Testis (tissue), 3 donors: ENCODE data around the gene SLC28A3. TPM values are rescaled to one million over a fixed set of nuclear protein-coding genes. Genes with fewer than 3 reads are reported as not detected.

Experiments used
- DNase-seq: peaks from one replicate; pipeline ENCODE4 v3.0.0-alpha.2; 2019
- H3K27ac ChIP-seq, 2 donors: fragments of 200-600 bp; sonication (generic); one replicate each; pipeline ENCODE4 v1.5.1; 2019
- H3K27me3 ChIP-seq: fragments of 200-600 bp; sonication (generic); one replicate; pipeline ENCODE4 v1.5.1; 2019
- H3K36me3 ChIP-seq: fragments of 200-600 bp; sonication (generic); one replicate; pipeline ENCODE4 v1.5.1; 2017; ENCODE audit warnings: low read depth; ENCODE audit errors: missing control alignments
- H3K4me1 ChIP-seq: fragments of 200-600 bp; sonication (generic); one replicate; pipeline ENCODE4 v1.5.1; 2019
- H3K4me3 ChIP-seq, 2 donors: fragments of 200-600 bp; sonication (generic); one replicate each; pipeline ENCODE4 v1.5.1; 2017 to 2019
- H3K9me3 ChIP-seq: fragments of 200-600 bp; sonication (generic); one replicate; pipeline ENCODE4 v1.5.1; 2017
- POLR2A ChIP-seq: fragments of 450-650 bp; IDR thresholded peaks from one replicate; pipeline ENCODE4 v1.6.1; 2017; ENCODE audit warnings: antibody characterized with exemption, mild to moderate bottlenecking, moderate library complexity
- WGBS, 2 donors: methylation state at CpG; one replicate each; pipeline ENCODE4 v1.1.5; 2018; 5-methylcytosine and 5-hydroxymethylcytosine counted together
- intact Hi-C: fragments of 100-400 bp; cut with DNase I; formaldehyde crosslinking; loops from one replicate; pipeline ENCODE4 v1.15.1; 2023; ENCODE audit warnings: low total_unique reads
- polyA plus RNA-seq: library from polyadenylated mRNA; stranded (reverse); fragments of 350-450 nt; fragmentation: Illumina TruSeq; extraction: RNeasy Lipid Tissue Mini Kit (QIAGEN cat#74804); gene quantifications from one replicate; pipeline ENCODE4 v1.2.3, GENCODE V29; 2014; ENCODE audit warnings: low read depth, low replicate concordance; ENCODE audit not compliant: insufficient read depth
- total RNA-seq, 2 donors: library from RNA; depleted of rRNA; stranded (reverse); fragments of >200 nt; gene quantifications; one replicate each; pipeline ENCODE4 v1.2.3, GENCODE V29; 2016
- TF ChIP-seq, protein P1 (sequence below), 3 experiments: fragments of 450-650 bp in 2 of 3; fragments of 200-600 bp in 1 of 3; sonication (generic) in 1 of 3; IDR thresholded peaks; one replicate each; pipeline ENCODE4 v1.5.1; 2016 to 2019; ENCODE audit warnings: antibody characterized with exemption in 3 of 3, mild to moderate bottlenecking in 2 of 3, moderate library complexity in 1 of 3

SLC28A3 gene
- total and polyA plus RNA-seq, 3 donors from 2014 or later = 0.08 to 1.7 (median 0.31) TPM

DNA sequence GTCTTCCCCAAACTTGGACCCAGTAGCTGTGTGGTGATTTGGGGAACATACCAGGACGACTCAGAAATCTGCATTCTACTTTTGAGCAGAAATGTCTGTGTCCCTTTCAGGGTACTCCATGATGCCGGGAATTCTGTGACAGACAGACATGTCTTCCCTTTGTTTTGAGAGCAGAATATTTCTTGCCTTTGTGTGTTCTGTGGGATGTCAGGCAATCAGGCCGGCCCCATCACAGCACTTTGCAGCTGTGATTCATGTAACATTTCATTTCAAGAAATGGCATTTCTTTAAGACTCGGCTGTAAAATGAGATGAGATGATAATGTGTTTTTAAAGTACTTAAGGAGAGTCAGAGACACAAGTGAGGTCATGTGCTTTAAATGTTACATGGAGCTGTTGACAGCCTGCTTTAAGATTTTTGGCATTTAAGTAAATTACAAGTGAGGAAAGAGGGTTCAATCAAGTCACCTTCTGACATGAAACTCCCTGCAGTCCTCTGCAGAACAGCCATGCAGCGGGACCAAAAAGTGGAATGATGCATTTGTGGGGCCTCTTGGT is 98.7 kb downstream of the SLC28A3 start:
- no peak for DNase-seq
- 63 to 79% methylated on average over 5 of the region's 5 CpGs for WGBS, 2 donors
- Histone ChIP-seq H3K36me3 (no peaks in the 10 kb centered on the region), H3K4me3 (no peak overlapping the region), H3K27me3 (no peaks in the 10 kb centered on the region), H3K9me3 (no peaks in the 10 kb centered on the region), H3K4me1 (no peaks in the 10 kb centered on the region), H3K27ac (no peak overlapping the region)
- TF ChIP-seq, protein P1, sequence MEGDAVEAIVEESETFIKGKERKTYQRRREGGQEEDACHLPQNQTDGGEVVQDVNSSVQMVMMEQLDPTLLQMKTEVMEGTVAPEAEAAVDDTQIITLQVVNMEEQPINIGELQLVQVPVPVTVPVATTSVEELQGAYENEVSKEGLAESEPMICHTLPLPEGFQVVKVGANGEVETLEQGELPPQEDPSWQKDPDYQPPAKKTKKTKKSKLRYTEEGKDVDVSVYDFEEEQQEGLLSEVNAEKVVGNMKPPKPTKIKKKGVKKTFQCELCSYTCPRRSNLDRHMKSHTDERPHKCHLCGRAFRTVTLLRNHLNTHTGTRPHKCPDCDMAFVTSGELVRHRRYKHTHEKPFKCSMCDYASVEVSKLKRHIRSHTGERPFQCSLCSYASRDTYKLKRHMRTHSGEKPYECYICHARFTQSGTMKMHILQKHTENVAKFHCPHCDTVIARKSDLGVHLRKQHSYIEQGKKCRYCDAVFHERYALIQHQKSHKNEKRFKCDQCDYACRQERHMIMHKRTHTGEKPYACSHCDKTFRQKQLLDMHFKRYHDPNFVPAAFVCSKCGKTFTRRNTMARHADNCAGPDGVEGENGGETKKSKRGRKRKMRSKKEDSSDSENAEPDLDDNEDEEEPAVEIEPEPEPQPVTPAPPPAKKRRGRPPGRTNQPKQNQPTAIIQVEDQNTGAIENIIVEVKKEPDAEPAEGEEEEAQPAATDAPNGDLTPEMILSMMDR (IDR thresholded peaks at IDR 0.05) = no peak
- TF ChIP-seq POLR2A = no peak
- intact Hi-C loops = no loop called here

DNA sequence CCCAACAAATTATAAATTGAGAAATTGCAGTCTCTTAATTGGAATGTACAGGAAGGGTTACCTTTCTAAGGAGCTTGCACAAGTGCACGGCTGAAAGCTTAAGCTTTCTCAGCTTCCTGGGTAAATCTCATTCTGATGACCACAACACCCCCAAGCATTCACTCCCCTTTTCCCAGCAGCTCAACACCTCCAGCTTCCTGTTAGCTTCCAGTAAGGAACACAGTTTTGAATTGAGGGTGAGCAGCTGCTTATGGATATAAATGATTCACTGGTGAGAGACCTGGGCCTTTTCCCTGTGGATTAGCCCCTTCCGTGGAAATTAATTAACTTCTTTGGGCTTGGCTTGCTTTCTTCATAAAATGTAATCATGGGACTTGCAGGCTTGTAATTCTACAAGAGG is 101.2 kb downstream of the SLC28A3 start:
- 77 to 83% methylated on average over 2 of the region's 2 CpGs for WGBS, 2 donors

DNA sequence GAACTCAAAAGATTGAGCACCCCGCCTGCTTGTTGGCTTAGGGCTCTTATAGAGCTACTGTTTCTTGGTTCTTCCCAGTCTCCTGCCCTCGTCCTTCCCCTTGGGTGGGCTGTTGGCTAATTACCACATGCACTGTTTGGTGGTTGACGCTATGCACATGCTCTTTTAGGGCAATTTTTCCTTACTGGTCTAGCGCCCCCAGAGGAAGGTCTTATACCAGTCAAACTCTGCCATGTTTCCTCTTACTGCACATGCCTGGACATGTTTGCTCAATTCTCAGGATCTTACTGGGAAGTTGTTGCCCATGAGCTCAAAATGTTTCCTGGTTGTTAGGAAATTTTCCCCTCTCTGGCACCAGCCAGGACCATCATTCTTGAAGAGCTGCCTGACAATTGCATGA is 101.9 kb downstream of the SLC28A3 start:
- WGBS, 2 donors = 90 to 94% methylated on average over 4 of the region's 4 CpGs
- intact Hi-C loops = no loop called here
- no peaks in the 10 kb centered on the region for H3K36me3 ChIP-seq

More for the DNA sequence above, 101.2 kb downstream of the SLC28A3 start:
- Histone ChIP-seq H3K27me3 (no peaks in the 10 kb centered on the region), H3K9me3 (no peaks in the 10 kb centered on the region), H3K4me1 (no peaks in the 10 kb centered on the region), H3K27ac (no peak overlapping the region), H3K36me3 (no peaks in the 10 kb centered on the region), H3K4me3 (no peak overlapping the region)
- TF ChIP-seq, protein P1 (IDR thresholded peaks at IDR 0.05) = no peak
- TF ChIP-seq POLR2A = no peak
- intact Hi-C loops = no loop called here
- no peak for DNase-seq

DNA sequence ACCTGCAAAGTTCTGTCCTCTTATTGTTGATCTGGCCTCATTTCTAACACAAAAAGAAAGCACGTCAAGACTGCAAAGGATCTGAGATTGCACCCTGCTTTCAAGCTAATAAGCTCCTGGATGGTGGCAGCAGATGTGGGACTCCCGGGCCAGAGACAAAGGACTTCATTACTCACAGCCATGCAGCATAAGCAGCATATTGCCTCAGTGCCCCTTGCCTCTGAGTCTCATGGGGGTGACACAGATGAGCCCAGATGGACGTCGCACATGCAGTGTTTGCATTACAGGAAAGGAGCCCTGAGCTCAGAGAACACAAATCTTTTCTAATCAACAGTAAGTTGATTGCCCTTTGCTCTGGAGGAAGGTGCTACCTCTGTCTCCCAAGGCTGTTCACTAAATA is 105.0 kb downstream of the SLC28A3 start:
- WGBS, 2 donors = 93% methylated on average over 4 of the region's 4 CpGs
- H3K9me3 ChIP-seq = no peaks in the 10 kb centered on the region
- no peak overlapping the region for H3K27ac ChIP-seq
- no peak for DNase-seq
- intact Hi-C loops = no loop called here
- no peak for TF ChIP-seq POLR2A
- TF ChIP-seq, protein P1 (IDR thresholded peaks at IDR 0.05) = no peak
- no peaks in the 10 kb centered on the region for H3K36me3 ChIP-seq
- H3K27me3 ChIP-seq = no peaks in the 10 kb centered on the region
- H3K4me1 ChIP-seq = no peaks in the 10 kb centered on the region
- no peak overlapping the region for H3K4me3 ChIP-seq

More for the DNA sequence above, 101.9 kb downstream of the SLC28A3 start:
- Histone ChIP-seq H3K27me3 (no peaks in the 10 kb centered on the region), H3K4me3 (no peak overlapping the region), H3K4me1 (no peaks in the 10 kb centered on the region), H3K9me3 (no peaks in the 10 kb centered on the region), H3K27ac (no peak overlapping the region)
- DNase-seq = no peak
- TF ChIP-seq POLR2A = no peak
- TF ChIP-seq, protein P1 (IDR thresholded peaks at IDR 0.05) = no peak
